Fibroblast of lung (primary cell): ENCODE measurements around the gene MAP3K2. TPM values are rescaled to one million over a fixed set of nuclear protein-coding genes. Genes with fewer than 3 reads are reported as not detected.

Experiments
- DNase-seq, 2 donors: peaks; one replicate each; pipeline versions ENCODE4 v3.0.0 to v3.0.0-alpha.2; 2010; ENCODE audit warnings: low read depth in 2 of 2
- H2AFZ ChIP-seq: 2 replicates; pipeline ENCODE4 v1.5.1; 2012; ENCODE audit warnings: low read length, control low read depth, inconsistent platforms
- H3K27ac ChIP-seq: 2 replicates; pipeline ENCODE4 v1.5.1; 2011; ENCODE audit warnings: low read length, control low read depth; ENCODE audit not compliant: insufficient read depth
- H3K27me3 ChIP-seq: 2 replicates; pipeline ENCODE4 v1.5.1; 2011; ENCODE audit warnings: mild to moderate bottlenecking, low read length; ENCODE audit not compliant: control insufficient read depth, insufficient read depth
- H3K36me3 ChIP-seq: 2 replicates; pipeline ENCODE4 v1.5.1; 2011; ENCODE audit warnings: low read length; ENCODE audit not compliant: control insufficient read depth, insufficient read depth
- H3K4me1 ChIP-seq: 2 replicates; pipeline ENCODE4 v1.5.1; 2011; ENCODE audit warnings: low read length; ENCODE audit not compliant: control insufficient read depth, insufficient read depth; ENCODE audit errors: extremely low read depth
- H3K4me2 ChIP-seq: 2 replicates; pipeline ENCODE4 v1.5.1; 2011; ENCODE audit warnings: low read length, control low read depth; ENCODE audit not compliant: insufficient read depth; ENCODE audit errors: extremely low read depth
- H3K4me3 ChIP-seq, 4 experiments: fragments of 200-600 bp in 1 of 4; sonication (generic) in 1 of 4; replicated peaks in 1 of 4; 2 replicates each; pipeline ENCODE4 v1.5.1; 2011 to 2016; ENCODE audit warnings: low read length in 4 of 4, low read depth in 3 of 4, mild to moderate bottlenecking in 3 of 4, control low read depth in 2 of 4, inconsistent platforms in 1 of 4, mixed read lengths in 1 of 4; ENCODE audit not compliant: insufficient read depth in 1 of 4; ENCODE audit errors: control extremely low read depth in 1 of 4
- H3K79me2 ChIP-seq: 2 replicates; pipeline ENCODE4 v1.5.1; 2012; ENCODE audit warnings: mild to moderate bottlenecking, low read length, inconsistent platforms; ENCODE audit not compliant: control insufficient read depth, insufficient read depth
- H3K9ac ChIP-seq: 2 replicates; pipeline ENCODE4 v1.5.1; 2011; ENCODE audit warnings: mild to moderate bottlenecking, low read length, control low read depth; ENCODE audit not compliant: insufficient read depth
- H3K9me3 ChIP-seq: 2 replicates; pipeline ENCODE4 v1.5.1; 2012; ENCODE audit warnings: low read depth, low read length; ENCODE audit not compliant: control insufficient read depth, insufficient read depth
- H4K20me1 ChIP-seq: 2 replicates; pipeline ENCODE4 v1.5.1; 2011; ENCODE audit warnings: low read length; ENCODE audit not compliant: control insufficient read depth, insufficient read depth; ENCODE audit errors: extremely low read depth
- EZH2 ChIP-seq: IDR thresholded peaks from 2 replicates; pipeline ENCODE4 v1.5.1; 2012; ENCODE audit warnings: low read length, control low read depth, mild to moderate bottlenecking; ENCODE audit errors: missing control alignments
- polyA plus RNA-seq, 2 donors: library from polyadenylated mRNA; depleted of rRNA in 1 of 2; stranded (reverse) in 1 of 2; unstranded in 1 of 2; fragments of >200 nt; gene quantifications; 2 replicates each; pipeline ENCODE4 v1.2.1, GENCODE V29; 2011 to 2012; ENCODE audit warnings: missing spikeins in 1 of 2
- total RNA-seq: library from RNA; depleted of rRNA; stranded (reverse); fragments of >200 nt; gene quantifications from 2 replicates; pipeline ENCODE4 v1.2.1, GENCODE V29; 2014
- TF ChIP-seq, protein P1 (sequence below), 2 donors: IDR thresholded peaks in 1 of 2; conservative IDR thresholded peaks in 1 of 2; 1 replicate in 1 of 2; 2 replicates in 1 of 2; pipeline ENCODE4 v1.5.1; 2011 to 2012; ENCODE audit warnings: low read length in 2 of 2, control low read depth in 1 of 2, inconsistent platforms in 1 of 2, low read depth in 1 of 2, mild to moderate bottlenecking in 1 of 2

The MAP3K2 gene
- total and polyA plus RNA-seq, 2 donors (not counting 1 experiment from before 2014, with no cell fraction given), result 15.6 to 30.1 TPM

DNA sequence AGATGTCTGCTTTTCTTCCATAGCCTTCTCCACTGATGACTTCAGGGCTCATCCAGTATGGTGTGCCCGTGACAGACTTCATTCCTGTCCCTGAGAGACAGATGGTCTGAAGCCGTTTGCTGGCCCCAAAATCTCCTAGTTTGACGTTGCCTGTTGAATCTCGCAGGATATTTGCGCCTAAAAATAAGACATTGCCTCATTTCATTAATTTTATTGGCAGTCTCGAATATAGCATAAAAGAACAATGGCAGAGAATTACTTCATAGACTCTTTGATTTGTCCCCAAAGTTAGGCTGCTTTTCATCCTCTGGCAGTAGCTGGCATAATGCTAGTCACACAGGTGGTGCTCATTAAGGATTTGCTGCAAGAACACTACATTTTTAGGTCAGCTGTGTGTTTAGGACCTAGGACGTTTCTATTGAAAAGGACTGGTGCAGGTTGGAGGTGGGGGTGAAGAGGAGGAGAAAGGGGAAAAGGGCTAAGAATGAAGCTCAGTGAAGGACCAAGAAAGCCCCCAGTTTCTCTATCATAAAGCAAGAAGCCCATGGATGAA is 79.1 kb downstream of the MAP3K2 start:
- Histone ChIP-seq H3K27ac (no peak overlapping the region), H3K4me1 (no peaks in the 10 kb centered on the region), H3K9me3 (no peaks in the 10 kb centered on the region), H3K36me3 (no peaks in the 10 kb centered on the region), H2AFZ (no peak overlapping the region), H3K4me2 (no peak overlapping the region), H3K27me3 (no peaks in the 10 kb centered on the region), H3K9ac (no peak overlapping the region), H3K4me3 (no peak overlapping the region), H4K20me1 (no peaks in the 10 kb centered on the region), H3K79me2 (no peaks in the 10 kb centered on the region)
- DNase-seq, result no peak
- TF ChIP-seq, protein P1, sequence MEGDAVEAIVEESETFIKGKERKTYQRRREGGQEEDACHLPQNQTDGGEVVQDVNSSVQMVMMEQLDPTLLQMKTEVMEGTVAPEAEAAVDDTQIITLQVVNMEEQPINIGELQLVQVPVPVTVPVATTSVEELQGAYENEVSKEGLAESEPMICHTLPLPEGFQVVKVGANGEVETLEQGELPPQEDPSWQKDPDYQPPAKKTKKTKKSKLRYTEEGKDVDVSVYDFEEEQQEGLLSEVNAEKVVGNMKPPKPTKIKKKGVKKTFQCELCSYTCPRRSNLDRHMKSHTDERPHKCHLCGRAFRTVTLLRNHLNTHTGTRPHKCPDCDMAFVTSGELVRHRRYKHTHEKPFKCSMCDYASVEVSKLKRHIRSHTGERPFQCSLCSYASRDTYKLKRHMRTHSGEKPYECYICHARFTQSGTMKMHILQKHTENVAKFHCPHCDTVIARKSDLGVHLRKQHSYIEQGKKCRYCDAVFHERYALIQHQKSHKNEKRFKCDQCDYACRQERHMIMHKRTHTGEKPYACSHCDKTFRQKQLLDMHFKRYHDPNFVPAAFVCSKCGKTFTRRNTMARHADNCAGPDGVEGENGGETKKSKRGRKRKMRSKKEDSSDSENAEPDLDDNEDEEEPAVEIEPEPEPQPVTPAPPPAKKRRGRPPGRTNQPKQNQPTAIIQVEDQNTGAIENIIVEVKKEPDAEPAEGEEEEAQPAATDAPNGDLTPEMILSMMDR (conservative IDR thresholded peaks at IDR 0.05 in 1 of 2, IDR thresholded peaks at IDR 0.05 in 1 of 2; ENCODE audit: low read depth in 1 of 2, low read length in 2 of 2), result no peak
- TF ChIP-seq EZH2, result no peak

DNA sequence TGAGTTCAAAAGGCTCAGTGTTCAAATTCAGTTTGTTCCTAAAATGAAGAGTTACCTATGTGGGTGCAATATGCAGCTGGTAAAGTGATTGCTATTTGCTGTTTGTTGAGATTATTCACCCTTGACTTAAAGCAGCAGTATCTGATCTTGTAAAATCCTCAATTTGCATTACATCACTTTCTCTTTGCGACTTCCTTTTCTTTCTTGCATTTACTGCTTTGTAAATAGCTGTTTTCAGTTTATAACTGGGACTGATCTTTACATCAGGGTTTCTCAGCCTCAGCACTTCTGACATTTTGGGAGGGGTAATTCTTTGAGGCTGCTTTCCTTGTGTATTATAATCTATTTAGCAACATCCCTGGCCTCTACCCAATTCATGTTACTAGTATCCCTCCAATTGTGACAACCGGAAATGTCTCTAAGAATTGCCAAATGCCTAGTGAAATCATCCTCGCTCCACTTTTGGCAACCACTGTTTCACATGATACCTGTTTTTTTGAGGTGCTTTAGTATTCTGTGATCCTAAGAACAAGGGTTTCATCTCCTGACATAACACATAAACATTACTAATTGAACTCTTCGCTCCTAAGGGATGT is 81.7 kb downstream of the MAP3K2 start:
- H3K36me3 ChIP-seq, result no peaks in the 10 kb centered on the region
- TF ChIP-seq, protein P1 (conservative IDR thresholded peaks at IDR 0.05 in 1 of 2, IDR thresholded peaks at IDR 0.05 in 1 of 2; ENCODE audit: low read depth in 1 of 2, low read length in 2 of 2), result no peak
- TF ChIP-seq EZH2, result no peak

DNA sequence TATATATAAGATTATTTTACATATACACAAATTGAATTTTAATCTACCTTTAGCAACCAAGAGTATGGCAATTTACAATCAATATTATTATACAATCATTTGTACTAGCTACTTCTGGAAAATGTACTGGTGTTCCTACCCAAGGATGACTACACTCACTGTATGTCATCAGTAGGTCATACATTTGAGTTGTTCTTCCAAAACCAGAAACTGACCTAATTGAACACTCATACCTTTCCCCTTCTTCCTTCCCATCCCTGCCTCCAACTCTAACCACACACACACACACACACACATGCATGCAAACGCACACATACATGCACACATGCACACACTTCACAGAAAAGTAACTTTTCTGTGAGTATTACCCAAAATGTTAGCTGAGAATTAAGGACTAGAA is 85.6 kb downstream of the MAP3K2 start:
- DNase-seq, result peak in 1 of 2 donors; percentile 6
- TF ChIP-seq EZH2, result no peak
- TF ChIP-seq, protein P1 (conservative IDR thresholded peaks at IDR 0.05 in 1 of 2, IDR thresholded peaks at IDR 0.05 in 1 of 2; ENCODE audit: low read depth in 1 of 2, low read length in 2 of 2), result no peak
- H4K20me1 ChIP-seq, result no peaks in the 10 kb centered on the region
- H3K4me1 ChIP-seq, result no peaks in the 10 kb centered on the region
- no peak overlapping the region for H3K9ac ChIP-seq
- H3K9me3 ChIP-seq, result no peaks in the 10 kb centered on the region
- no peak overlapping the region for H3K27ac ChIP-seq
- H3K27me3 ChIP-seq, result no peaks in the 10 kb centered on the region
- no peak overlapping the region for H3K4me2 ChIP-seq
- no peaks in the 10 kb centered on the region for H3K36me3 ChIP-seq
- no peaks in the 10 kb centered on the region for H3K79me2 ChIP-seq
- H2AFZ ChIP-seq, result no peak overlapping the region
- H3K4me3 ChIP-seq, result no peak overlapping the region

More for the DNA sequence above, 81.7 kb downstream of the MAP3K2 start:
- DNase-seq, result peak in 1 of 2 donors; percentile 36
- H3K4me2 ChIP-seq, result no peak overlapping the region
- H2AFZ ChIP-seq, result no peak overlapping the region
- no peak overlapping the region for H3K27ac ChIP-seq
- H4K20me1 ChIP-seq, result no peaks in the 10 kb centered on the region
- H3K9me3 ChIP-seq, result no peaks in the 10 kb centered on the region
- H3K79me2 ChIP-seq, result no peaks in the 10 kb centered on the region
- no peaks in the 10 kb centered on the region for H3K4me1 ChIP-seq
- H3K27me3 ChIP-seq, result no peaks in the 10 kb centered on the region
- H3K4me3 ChIP-seq, result no peak overlapping the region
- no peak overlapping the region for H3K9ac ChIP-seq
